ENCODE measurements around the gene MAN2A1. TPM values are rescaled to one million over a fixed set of nuclear protein-coding genes. Genes with fewer than 3 reads are reported as not detected.

The MAN2A1 gene
- total and polyA plus RNA-seq, 12 donors = 11.7 to 123 (median 83.2) TPM

DNA sequence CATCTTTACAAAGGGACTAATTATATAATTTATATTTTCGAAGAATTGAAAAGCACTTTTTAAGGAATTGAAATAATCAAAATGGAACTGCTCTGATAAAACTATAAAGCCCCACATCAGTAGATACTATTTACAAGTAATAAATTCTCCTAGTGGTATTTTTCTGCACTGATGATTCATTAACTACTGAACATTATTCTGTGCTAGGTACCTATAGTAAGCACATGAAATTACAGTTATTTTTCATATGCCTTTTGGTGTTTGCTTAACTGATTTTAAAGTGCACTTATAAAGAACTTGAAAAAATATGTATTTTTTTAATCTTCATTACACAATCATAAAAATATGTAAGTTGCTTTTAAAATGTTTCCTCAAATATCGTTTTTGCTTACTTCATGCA lies 123.0 kb downstream of the MAN2A1 start:
- H3K4me1 ChIP-seq (replicated peaks in 1 of 2) = no peaks in the 10 kb centered on the region
- DNase-seq = no peak
- no peak overlapping the region for H3K27ac ChIP-seq
- 83 to 91% (median 86%) methylated on average over 2 of the region's 2 CpGs for whole genome bisulfite sequencing, 4 donors
- H3K36me3 ChIP-seq (replicated peaks in 1 of 2) = peaks cover 0 to 4% of the 10 kb centered on the region in 2 donors
- TF ChIP-seq POLR2A (IDR thresholded peaks at IDR 0.05) = no peak
- TF ChIP-seq, protein P1, sequence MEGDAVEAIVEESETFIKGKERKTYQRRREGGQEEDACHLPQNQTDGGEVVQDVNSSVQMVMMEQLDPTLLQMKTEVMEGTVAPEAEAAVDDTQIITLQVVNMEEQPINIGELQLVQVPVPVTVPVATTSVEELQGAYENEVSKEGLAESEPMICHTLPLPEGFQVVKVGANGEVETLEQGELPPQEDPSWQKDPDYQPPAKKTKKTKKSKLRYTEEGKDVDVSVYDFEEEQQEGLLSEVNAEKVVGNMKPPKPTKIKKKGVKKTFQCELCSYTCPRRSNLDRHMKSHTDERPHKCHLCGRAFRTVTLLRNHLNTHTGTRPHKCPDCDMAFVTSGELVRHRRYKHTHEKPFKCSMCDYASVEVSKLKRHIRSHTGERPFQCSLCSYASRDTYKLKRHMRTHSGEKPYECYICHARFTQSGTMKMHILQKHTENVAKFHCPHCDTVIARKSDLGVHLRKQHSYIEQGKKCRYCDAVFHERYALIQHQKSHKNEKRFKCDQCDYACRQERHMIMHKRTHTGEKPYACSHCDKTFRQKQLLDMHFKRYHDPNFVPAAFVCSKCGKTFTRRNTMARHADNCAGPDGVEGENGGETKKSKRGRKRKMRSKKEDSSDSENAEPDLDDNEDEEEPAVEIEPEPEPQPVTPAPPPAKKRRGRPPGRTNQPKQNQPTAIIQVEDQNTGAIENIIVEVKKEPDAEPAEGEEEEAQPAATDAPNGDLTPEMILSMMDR (IDR thresholded peaks at IDR 0.05) = no peak
- intact Hi-C loops (cut with DNase I) = no loop called here
- no peak overlapping the region for H3K4me3 ChIP-seq
- no peaks in the 10 kb centered on the region for H3K27me3 ChIP-seq
- peaks cover 0 to 9% (median 0%) of the 10 kb centered on the region in 3 donors for H3K9me3 ChIP-seq (replicated peaks in 1 of 3)

DNA sequence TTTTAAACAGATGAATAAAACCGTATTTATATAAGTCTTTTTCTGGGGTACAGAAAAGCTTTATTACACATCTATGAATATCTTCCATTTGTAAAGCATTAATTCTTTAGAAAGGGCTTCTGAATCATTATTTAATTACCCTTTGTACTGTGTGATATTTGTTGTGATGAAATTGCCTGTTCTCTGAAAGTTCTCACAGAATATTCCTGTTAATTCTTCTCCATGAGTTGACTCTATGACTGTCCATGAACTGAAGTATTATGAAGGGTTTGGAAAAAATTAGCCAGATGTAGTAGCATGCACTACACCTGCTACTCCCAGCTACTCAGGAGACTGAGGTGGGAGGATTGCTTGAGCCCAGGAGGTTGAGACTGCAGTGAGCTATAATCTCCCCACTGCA lies 127.0 kb downstream of the MAN2A1 start:
- Histone ChIP-seq H3K4me1 (replicated peaks in 1 of 2) (no peaks in the 10 kb centered on the region), H3K36me3 (replicated peaks in 1 of 2) (peaks cover 0 to 10% of the 10 kb centered on the region in 2 donors), H3K9me3 (replicated peaks in 1 of 3) (peaks cover 0 to 5% (median 0%) of the 10 kb centered on the region in 3 donors), H3K27ac (no peak overlapping the region), H3K27me3 (no peaks in the 10 kb centered on the region), H3K4me3 (no peak overlapping the region)
- 88 to 98% (median 94%) methylated on average over 1 of the region's 1 CpG for WGBS, 4 donors
- TF ChIP-seq, protein P1 (IDR thresholded peaks at IDR 0.05) = no peak
- no peak for TF ChIP-seq POLR2A (IDR thresholded peaks at IDR 0.05)
- no peak for DNase-seq
- intact Hi-C loops (cut with DNase I) = no loop called here

DNA sequence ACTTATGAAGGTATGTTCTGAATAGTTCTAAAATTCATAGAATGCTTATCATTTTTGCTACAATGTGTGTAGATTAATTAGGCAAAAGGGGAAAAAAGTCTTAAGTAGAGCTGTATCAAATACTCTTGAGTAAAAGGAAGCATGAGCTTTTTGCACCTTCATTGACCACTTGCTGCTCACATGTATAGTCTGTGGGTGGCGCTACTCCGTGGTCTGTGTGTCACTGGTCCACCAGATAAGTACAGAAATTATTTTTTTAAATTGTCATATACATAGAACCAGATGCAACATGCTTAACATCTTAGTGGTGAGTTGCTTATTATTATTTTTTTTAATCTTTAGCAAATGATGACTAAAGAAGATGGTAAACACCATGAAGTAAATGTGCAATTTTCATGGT lies 130.2 kb downstream of the MAN2A1 start:
- no peak for DNase-seq
- 45 to 100% (median 76%) methylated on average over 2 of the region's 2 CpGs for WGBS, 4 donors
- intact Hi-C loops (cut with DNase I) = no loop called here
- Histone ChIP-seq H3K27ac (no peak overlapping the region), H3K36me3 (replicated peaks in 1 of 2) (peaks cover 0 to 18% of the 10 kb centered on the region in 2 donors), H3K4me3 (no peak overlapping the region), H3K4me1 (replicated peaks in 1 of 2) (no peaks in the 10 kb centered on the region), H3K27me3 (no peaks in the 10 kb centered on the region), H3K9me3 (replicated peaks in 1 of 3) (no peaks in the 10 kb centered on the region)
- TF ChIP-seq POLR2A (IDR thresholded peaks at IDR 0.05) = no peak
- TF ChIP-seq, protein P1 (IDR thresholded peaks at IDR 0.05) = no peak

DNA sequence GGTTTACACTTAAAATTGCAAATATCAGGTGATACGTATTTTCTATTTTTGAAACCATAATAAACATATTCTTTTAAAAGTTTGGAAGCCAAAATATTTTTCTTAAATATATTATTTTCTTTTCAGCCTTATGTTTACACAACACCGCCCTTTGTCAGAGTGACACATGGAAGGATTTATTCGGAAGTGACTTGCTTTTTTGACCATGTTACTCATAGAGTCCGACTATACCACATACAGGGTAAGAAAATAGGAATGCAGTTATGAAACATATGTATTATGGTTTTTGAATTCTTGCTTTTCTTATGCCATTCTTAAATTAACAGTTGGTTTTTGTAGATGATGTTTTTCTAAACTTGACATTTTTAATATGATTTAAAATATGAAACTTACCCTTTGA lies 133.9 kb downstream of the MAN2A1 start:
- peaks cover 0 to under 1% (median 0%) of the 10 kb centered on the region in 3 donors for H3K9me3 ChIP-seq (replicated peaks in 1 of 3)
- H3K27ac ChIP-seq = no peak overlapping the region
- H3K27me3 ChIP-seq = no peaks in the 10 kb centered on the region
- TF ChIP-seq, protein P1 (IDR thresholded peaks at IDR 0.05) = no peak
- TF ChIP-seq POLR2A (IDR thresholded peaks at IDR 0.05) = no peak
- DNase-seq = no peak
- no peak overlapping the region for H3K4me3 ChIP-seq
- H3K36me3 ChIP-seq (replicated peaks in 1 of 2) = peaks cover 0 to 14% of the 10 kb centered on the region in 2 donors
- 96 to 98% (median 97%) methylated on average over 4 of the region's 4 CpGs for WGBS, 4 donors
- H3K4me1 ChIP-seq (replicated peaks in 1 of 2) = no peaks in the 10 kb centered on the region
- intact Hi-C loops (cut with DNase I) = no loop called here

Data from adrenal gland (tissue), 12 donors.